ENCODE results near the gene GABRR2.
"Not testable (repeated sequence)": the region's sequence is repeated elsewhere in the genome, so short reads cannot be mapped to it uniquely, and the experiment has no call there.

GABRR2 gene

GRCh38 chr6:89243331-89243629, 71.8 kb downstream of the GABRR2 start:
- no peaks in the 10 kb centered on the region for H3K36me3 ChIP-seq (ENCODE audit: control insufficient read depth, insufficient read depth, low read length)
- no peak overlapping the region for H3K27ac ChIP-seq
- H3K4me1 ChIP-seq = no peaks in the 10 kb centered on the region
- TF ChIP-seq CTCF (IDR thresholded peaks at IDR 0.05) = no peak
- no peak overlapping the region for H2AFZ ChIP-seq
- H3K27me3 ChIP-seq (ENCODE audit: control insufficient read depth, insufficient read depth, low read length) = no peaks in the 10 kb centered on the region
- no peak overlapping the region for H3K4me3 ChIP-seq (ENCODE audit: low read depth, low read length)
- H3K4me2 ChIP-seq (ENCODE audit: low read length) = no peak overlapping the region
- no peaks in the 10 kb centered on the region for H3K9me3 ChIP-seq (ENCODE audit: control insufficient read depth, low read length)
- H3K9ac ChIP-seq = no peak overlapping the region
- no peaks in the 10 kb centered on the region for H3K79me2 ChIP-seq

- peak; percentile 39 for TF ChIP-seq CTCF (IDR thresholded peaks at IDR 0.05)
- H3K9ac ChIP-seq = no peak overlapping the region
- H2AFZ ChIP-seq = no peak overlapping the region
- H3K27ac ChIP-seq = no peak overlapping the region
- H3K36me3 ChIP-seq (ENCODE audit: control insufficient read depth, insufficient read depth, low read length) = no peaks in the 10 kb centered on the region
- H3K4me3 ChIP-seq (ENCODE audit: low read depth, low read length) = no peak overlapping the region
- no peaks in the 10 kb centered on the region for H3K9me3 ChIP-seq (ENCODE audit: control insufficient read depth, low read length)
- H3K4me1 ChIP-seq = no peaks in the 10 kb centered on the region
- H3K27me3 ChIP-seq (ENCODE audit: control insufficient read depth, insufficient read depth, low read length) = no peaks in the 10 kb centered on the region
- H3K4me2 ChIP-seq (ENCODE audit: low read length) = no peak overlapping the region
- no peaks in the 10 kb centered on the region for H3K79me2 ChIP-seq
Measured at GRCh38 chr6:89242574-89243330, 72.3 kb downstream of the GABRR2 start.

- H3K36me3 ChIP-seq (ENCODE audit: control insufficient read depth, insufficient read depth, low read length) = no peaks in the 10 kb centered on the region
- no peak overlapping the region for H3K4me3 ChIP-seq (ENCODE audit: low read depth, low read length)
Measured at GRCh38 chr6:89239338-89239737, 75.8 kb downstream of the GABRR2 start.

GRCh38 chr6:89237158-89237557, 77.9 kb downstream of the GABRR2 start:
- no peak overlapping the region for H3K4me2 ChIP-seq (ENCODE audit: low read length)
- no peaks in the 10 kb centered on the region for H3K9me3 ChIP-seq (ENCODE audit: control insufficient read depth, low read length)
- no peaks in the 10 kb centered on the region for H3K4me1 ChIP-seq
- no peak for TF ChIP-seq CTCF (IDR thresholded peaks at IDR 0.05)
- no peaks in the 10 kb centered on the region for H3K27me3 ChIP-seq (ENCODE audit: control insufficient read depth, insufficient read depth, low read length)
- no peak overlapping the region for H2AFZ ChIP-seq
- no peak overlapping the region for H3K9ac ChIP-seq
- no peak overlapping the region for H3K4me3 ChIP-seq (ENCODE audit: low read depth, low read length)
- no peak overlapping the region for H3K27ac ChIP-seq
- no peaks in the 10 kb centered on the region for H3K36me3 ChIP-seq (ENCODE audit: control insufficient read depth, insufficient read depth, low read length)
- no peaks in the 10 kb centered on the region for H3K79me2 ChIP-seq

More at GRCh38 chr6:89239338-89239737, 75.8 kb downstream of the GABRR2 start:
- H3K9ac ChIP-seq = no peak overlapping the region
- H3K27me3 ChIP-seq (ENCODE audit: control insufficient read depth, insufficient read depth, low read length) = no peaks in the 10 kb centered on the region
- no peaks in the 10 kb centered on the region for H3K4me1 ChIP-seq
- H3K27ac ChIP-seq = no peak overlapping the region
- no peak for TF ChIP-seq CTCF (IDR thresholded peaks at IDR 0.05)
- no peaks in the 10 kb centered on the region for H3K79me2 ChIP-seq
- H2AFZ ChIP-seq = no peak overlapping the region
- H3K4me2 ChIP-seq (ENCODE audit: low read length) = no peak overlapping the region
- no peaks in the 10 kb centered on the region for H3K9me3 ChIP-seq (ENCODE audit: control insufficient read depth, low read length)

GRCh38 chr6:89233605-89234004, 81.5 kb downstream of the GABRR2 start:
- not testable (repeated sequence) for H2AFZ ChIP-seq; H3K9ac ChIP-seq; H3K36me3 ChIP-seq (ENCODE audit: control insufficient read depth, insufficient read depth, low read length); H3K4me3 ChIP-seq (ENCODE audit: low read depth, low read length); H3K9me3 ChIP-seq (ENCODE audit: control insufficient read depth, low read length); H3K27ac ChIP-seq; H3K27me3 ChIP-seq (ENCODE audit: control insufficient read depth, insufficient read depth, low read length); H3K4me2 ChIP-seq (ENCODE audit: low read length); H3K79me2 ChIP-seq; H3K4me1 ChIP-seq

Measured in parathyroid adenoma (tissue), 2 donors.